GM18870 (cell line): ENCODE results near the gene NXPH3.
"Not testable (repeated sequence)": the region's sequence is repeated elsewhere in the genome, so short reads cannot be mapped to it uniquely, and the experiment has no call there.

Experiments
- ATAC-seq: cut with Tn5 transposase; IDR thresholded peaks from one replicate; pipeline ENCODE4 v1.9.1; 2021; ENCODE audit warnings: moderate library complexity; ENCODE audit not compliant: unreplicated experiment

The NXPH3 gene

DNA sequence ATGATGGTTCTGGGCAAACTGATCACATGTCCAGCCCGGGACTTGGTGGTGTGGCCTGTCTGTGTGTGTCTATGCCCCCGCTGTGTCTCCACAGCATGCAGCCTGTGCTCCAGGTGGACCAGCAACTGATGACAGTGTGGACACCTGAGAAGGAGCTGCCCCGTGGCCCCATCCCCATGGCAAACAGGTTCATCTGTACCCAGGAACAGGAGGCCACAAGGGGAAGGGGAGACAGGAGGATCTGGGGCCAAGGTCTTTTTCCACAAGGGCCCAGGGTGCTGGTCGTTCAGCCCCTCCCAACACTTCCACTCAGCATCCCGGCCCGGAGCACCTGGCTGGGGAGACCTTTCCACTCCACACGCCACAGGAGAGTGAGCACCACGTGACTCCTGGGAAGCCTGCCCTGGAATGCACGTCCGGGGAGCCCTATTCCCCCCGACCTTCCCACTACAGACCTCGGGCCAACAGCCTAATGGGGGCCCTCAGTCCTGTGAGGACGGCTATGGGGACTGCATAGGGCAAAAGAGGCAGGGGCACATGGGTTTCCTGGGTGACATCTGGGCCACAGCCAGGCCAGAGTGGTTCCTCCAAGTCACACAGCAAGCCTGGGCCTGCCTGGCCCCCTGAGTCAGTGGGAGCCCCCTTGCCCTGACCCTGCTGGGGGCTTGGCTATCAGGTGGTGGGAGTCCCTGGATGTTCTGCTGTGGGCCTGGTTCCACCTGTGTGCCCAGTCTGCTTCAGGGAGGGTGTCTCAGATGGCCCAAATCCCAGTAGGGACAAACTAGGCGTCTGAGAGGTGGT, 20.8 kb upstream of the NXPH3 start:
- no peak for ATAC-seq

DNA sequence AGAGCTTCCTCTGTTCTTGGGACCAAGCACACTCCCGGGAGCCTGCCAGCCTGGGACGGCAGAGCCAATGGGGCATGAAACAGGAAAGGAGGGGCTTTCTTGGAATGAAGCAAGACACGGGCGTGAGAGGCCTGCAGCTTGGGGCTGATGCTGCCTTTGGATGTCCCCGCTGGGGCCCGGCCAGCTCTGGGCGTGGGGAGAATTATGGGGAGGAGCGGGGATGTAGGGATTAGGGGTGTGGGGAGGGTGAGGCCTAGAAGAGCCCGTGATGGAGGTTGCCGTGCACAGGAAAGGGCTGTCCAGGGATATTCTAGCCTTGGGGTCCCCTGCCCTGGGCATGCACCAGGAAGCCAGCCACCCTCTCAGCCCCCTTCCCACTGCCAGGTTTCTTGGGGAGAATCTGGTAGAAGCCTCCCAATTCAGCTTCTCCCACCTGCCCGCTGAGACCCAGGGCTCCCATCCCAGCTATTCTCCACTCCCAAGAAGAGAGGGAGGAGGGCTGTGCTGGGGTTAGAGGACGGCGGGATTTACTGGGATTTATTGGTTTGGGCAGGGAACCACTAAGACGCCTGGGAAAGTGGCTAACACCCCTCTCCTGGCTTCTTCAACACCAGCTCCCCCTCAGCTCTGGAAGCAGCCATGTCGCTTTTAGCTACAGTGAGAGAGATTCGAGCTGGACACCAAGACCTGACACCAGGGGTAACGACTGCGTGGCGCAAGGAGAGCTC, 20.0 kb upstream of the NXPH3 start:
- no peak for ATAC-seq

DNA sequence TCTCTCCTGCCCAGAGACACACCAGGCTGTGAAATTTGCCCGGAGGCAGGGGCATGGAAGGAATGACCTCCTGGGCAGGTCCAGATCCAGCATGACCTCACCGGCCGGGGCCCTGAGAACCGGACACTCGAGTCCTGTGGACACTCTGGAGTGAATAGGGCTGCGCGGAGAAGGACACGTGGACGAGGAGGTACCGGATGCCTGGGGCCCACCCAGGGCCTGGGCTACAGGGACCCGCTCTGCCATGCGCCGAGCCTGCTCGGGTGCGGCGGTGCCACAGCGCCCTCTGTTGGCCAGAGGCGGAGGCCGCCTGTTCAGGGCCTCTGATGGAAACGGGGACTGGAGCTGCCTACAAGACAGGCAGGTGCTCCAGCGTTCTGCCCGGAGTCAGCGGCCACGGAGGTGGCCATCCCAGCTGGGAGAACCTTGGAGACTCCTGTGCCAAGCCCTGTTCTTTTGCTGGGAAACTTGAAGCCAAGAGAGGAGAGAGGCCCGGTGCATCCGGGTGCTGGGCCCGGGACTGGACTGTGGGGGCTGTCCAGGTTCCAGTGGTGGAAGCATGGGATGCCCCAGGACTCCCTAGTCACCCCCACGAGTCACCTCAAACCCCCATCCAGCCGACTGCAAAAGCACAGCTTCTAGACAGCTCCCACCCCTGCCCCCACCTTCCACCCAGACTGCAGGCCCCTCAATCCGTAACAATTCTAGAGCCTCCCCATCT, 19.3 kb upstream of the NXPH3 start:
- no peak for ATAC-seq

DNA sequence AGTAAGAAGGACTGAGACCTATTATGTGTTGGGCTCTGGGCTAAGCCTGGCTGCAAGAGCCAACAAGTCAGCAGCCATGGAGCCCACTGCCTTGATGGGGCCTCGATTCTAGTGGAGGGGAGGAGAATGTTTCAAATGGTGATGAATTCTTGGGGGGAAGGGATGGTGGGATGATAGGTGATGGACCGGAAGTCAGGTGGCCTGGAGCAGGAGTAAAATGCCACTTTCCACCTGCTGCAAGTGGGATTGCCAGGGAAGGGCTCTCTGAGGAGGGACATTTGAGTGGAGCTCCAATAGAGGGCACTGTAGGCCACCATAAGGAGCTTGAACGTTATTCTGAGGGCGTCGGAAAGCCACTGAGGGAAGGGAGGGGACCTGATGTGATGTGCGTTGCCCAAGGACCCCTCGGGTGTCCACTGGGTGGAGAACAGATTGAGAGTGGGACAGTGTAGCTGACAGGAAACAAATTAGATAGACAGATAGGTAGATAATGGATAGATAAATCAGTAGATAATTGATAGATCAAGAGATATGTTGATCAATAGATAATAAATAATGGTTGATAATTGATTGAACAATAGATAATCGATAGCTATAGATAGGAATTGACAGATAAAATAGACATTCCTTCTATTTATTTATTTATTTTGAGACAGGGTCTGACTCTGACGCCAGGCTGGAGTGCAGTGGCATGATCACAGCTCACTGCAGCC, 18.2 kb upstream of the NXPH3 start:
- ATAC-seq: no peak

DNA sequence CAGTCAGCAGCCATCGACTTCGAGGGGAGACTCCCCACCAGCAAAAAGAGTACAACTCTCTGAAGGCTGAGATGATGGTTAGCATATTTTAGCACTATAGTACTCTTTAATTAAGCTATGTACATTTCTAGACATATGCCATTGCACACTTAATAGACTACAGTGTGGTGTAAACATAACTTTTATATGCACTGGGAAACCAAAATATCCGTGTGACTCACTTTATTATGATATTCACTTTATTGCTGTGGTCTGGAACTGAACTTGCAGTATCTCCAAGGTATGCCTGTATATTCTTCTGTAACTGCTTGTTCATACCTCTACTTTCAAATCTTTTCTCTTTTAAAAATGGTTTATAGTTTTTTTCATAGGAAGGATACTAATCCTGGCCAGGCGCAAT, 11.0 kb upstream of the NXPH3 start:
- no peak for ATAC-seq

DNA sequence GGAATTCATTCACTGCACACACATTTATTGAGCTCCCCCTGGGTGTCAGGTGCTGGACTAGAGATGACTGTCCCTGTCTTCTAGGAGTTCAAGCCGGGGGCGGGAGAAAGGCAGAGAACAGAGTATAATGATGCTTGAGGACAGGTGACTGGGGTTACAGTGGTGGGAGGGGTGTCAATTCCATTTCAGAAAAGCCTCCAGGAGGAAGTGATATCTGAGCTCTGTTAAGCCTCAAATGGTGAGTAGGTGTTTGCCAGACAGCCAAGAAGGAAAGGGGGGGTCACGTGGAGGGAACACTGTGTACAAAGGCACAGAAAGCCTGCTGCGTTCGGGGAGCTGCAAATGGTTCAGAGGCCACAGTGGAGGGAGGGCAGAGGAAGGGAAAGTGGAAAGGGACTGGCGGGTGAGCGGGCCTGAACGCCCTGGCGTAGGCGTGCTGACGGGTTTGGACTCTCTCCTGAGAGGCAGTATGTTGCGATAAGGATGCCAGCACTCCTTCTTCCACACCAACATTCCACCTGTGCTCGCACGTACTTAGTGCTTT, 9.7 kb upstream of the NXPH3 start:
- no peak for ATAC-seq

DNA sequence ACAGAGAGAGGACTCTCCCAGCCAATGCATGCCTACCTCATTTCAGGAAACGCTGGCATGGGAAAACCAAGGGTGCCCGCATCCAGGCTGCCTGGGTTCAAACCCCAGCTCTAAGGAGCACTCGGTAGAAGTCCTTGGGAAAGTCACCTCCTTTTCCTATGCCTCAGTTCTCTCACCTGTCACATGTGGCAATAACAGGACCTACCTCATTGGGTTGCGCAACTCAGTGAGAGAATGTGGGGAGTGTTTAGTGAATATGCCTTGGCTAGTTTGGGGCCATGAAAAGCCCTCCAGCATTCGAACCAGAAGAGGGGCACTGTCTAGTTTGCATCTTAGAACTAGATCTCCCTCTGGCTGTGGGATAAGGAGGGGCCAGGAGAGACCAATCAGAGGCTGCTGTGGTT, 9.0 kb upstream of the NXPH3 start:
- no peak for ATAC-seq

DNA sequence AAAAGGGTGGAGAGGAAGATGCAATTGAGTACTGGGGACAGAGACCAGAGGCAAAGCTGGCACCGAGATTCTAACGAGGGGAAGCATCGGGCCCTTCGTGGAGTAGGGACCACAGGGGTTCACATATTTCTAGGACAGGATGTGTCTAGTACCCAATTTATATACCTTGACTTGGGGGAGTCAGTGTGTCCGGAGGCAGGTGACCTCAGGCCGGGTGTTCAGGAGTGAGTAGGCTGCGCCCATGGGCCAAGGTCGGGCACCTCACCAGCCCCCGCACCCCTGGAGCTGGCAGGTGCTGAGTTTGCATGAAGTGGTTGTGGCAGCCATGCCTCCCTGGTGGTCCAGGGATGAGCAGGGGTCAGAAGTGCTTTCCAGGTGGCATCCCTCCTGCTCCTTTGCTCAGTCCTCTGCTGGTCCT, 8.6 kb upstream of the NXPH3 start:
- no peak for ATAC-seq

DNA sequence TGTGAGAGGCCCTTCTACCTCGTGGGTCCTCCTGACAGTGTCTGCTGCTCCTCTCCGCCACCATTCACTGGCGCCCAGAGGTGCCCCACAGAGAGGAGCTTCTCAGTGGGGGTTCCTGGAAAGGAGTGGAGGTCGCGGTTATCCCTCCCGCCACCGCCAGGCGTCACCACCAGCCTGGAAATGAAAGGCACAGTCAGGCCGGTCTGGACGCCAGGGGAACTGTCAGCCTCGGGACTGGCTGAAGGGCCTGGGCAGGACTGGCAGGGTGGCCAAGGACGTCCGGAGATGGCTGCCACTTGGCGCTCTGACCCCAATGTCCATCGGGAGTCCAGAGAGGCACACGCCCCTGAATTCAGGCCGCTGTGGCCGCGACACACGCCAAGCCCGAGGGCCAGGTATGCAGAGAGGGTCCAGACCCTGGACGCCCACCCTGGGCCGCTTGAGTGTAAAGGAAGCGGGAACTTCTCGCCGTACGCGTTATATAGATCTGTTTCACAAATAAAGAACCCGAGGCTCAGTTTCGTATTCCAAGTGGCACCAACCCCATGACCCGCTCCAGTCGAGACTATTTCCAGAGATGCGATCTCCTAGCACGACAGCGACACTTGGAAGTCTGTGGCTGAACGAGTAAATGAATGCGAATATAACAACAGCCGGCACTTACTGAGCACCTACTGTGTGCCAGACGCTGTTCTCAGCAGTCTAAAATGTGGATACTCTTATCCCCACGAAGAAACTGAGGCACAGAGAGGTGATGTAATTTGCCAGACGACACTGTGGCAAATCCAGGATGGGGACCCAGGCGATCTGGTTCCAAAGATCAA, 7.6 kb upstream of the NXPH3 start:
- no peak for ATAC-seq

DNA sequence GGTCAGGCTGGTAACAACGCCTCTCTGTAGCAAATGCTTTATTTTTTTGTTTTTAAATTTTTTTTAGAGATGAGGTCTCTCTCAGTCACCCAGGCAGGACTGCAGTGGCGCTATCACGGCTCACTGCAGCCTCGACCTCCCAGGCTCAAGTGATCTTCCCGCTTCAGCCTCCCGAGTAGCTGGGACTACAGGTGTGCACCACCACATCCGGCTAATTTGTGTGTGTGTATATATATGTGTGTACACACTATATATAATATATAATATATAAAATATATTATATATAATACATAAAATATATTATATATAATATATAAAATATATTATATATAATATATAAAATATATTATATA, 7.0 kb upstream of the NXPH3 start:
- not testable (repeated sequence) for ATAC-seq

DNA sequence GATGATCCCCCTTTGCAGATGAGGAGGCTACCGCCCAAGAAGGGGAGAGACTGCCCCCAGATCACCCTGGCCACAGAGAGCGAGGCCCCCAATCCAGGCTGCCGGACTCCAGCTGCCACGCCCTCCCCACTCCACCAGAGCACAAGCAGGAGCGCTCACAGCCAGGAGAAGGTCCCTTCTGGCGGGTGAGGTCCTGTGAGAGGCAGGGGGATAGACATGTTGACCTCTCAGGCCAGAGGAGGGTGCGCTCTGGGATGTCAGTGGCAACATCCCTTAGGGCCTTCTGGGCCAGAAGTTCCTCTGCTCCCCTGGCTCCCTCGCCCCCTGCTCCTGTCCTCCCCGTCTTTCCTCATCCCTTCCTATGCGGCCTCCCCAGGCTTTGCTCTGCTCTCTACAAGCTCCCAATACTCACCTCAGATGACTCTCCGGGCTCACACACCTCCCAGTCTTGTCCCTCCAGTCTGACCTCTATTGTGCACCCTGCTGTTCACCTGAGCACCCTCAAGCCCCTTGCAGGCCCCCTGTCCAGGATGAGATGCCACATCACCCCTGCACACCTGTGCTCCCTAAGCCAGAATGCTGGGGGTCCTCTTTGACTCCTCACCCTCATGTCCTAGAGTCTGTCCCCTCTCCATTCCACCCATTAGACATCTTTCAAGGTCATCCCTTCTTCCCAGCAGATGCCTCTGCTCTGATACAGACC, 5.0 kb upstream of the NXPH3 start:
- ATAC-seq: no peak

DNA sequence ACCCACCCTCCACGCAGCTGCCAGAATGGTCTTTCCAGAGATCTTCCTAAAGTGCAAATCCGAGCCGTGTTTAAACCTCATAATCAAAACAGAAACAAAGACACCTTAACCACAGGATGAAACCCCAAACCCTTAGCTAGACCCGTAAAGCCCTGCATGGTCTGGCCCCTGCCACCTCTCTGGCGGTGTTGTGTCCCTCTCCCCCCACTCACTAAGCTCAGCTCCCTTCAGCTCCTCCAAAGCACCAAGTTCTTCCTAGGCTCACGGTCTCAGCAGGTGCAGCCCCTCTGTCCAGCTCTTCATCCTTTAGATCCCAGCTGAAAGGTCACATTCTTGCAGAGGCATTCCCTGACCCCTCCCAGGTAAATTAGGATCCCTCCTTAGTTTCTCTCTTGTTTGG, 4.4 kb upstream of the NXPH3 start:
- ATAC-seq: no peak

DNA sequence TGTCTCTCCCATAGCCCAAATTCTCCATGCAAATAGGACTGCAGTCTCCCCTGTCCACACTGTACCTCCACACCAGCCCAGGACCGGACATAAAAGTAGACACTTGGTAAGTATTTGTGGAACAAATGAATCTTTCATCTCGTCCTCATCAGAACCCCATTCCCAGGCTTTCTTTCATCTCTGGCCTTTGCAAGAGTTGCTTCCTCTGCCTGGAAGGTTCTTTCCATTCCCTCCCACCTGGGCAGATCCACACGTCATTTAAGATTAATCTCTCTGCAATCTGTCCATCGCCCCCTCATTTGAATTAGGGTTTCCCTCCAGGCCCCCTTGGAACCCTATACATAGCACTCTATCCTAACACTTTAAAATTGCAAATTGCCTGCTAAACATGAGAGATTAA, 3.9 kb upstream of the NXPH3 start:
- no peak for ATAC-seq

DNA sequence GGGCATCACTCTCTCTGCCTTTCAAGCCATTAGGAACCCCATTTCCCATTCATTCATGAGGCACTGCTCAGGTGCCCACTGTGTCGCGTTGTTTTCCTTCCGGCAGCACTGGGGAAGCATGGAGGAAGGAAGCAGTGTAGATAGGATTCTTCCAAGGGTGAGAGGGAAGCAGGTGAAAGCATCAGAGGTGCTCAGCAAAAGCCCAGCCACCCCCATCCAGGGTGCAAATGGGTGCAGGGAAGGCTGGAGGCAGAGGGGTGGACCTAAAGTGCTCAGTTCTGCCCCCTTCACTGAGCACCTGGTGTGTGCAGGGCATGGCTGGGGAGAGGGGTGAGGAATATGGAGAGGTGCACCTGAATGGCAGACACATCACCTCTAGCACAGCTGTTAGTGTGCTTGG, 3.4 kb upstream of the NXPH3 start:
- no peak for ATAC-seq

DNA sequence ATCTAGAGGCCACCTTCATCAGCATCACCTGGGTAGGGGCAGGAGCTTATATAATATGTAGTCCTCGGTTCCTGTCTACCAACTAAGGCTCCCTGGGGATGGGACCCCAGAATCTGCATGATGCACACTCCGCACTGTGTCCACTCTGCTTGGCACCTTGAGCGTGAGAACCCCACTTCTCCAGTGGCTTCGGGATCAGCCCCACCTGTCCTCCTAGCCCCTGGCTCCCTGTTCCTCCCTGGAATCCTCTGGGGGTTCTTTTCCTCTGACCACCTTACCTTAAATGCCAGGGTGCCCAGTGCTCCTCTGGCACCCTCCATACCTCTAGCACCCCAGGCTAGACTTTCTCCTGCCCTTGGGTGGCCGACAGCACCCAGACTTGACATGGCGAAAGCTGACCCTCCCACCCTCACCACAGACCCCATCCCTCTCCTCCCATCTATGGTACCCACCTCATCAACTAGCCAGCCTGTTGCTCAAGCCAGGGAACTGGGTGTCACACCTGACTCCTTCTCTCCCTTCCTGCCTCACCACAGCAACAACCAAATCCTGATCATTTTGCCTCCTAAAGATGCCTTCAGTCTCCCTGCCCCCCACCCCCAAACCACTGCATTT, 2.8 kb upstream of the NXPH3 start:
- ATAC-seq: no peak

DNA sequence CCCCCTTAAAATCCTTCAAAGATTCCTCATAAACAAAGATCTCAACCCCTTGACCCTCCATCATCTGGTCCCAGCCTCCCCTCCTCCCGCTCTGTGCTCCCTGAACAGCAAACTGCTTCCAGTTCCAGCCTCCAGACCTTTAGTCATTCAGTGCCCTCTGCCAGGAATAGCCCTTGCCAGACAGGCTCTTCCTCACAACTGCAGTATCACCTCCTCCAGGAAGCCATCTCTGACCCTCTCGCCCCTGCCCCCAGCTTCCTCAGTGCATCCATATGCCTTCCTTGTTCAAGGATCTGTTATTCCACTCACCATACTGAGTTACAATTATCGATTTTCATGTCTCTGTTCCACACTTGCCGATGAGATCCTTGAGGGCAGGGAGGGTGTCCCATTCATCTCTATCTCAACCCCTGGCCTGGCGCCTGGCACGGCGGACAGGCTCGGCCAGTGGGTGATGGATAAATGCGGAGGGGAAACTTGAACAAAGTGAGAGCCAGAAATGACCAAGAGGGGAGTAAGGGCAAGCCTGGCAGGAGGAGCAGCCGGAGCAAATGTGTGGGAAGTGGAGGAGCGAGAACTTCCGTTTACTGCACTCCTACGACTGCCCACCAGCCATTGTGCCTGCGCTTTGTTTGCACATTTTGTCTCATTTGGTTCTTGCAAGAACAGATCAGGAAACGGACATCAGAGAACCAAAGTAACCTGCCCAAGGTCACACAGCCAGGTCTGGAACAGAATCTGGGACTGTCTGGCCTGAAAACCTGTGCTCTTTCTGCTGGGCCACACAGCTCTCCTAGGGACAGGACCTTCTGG, 2.0 kb upstream of the NXPH3 start:
- ATAC-seq: no peak

DNA sequence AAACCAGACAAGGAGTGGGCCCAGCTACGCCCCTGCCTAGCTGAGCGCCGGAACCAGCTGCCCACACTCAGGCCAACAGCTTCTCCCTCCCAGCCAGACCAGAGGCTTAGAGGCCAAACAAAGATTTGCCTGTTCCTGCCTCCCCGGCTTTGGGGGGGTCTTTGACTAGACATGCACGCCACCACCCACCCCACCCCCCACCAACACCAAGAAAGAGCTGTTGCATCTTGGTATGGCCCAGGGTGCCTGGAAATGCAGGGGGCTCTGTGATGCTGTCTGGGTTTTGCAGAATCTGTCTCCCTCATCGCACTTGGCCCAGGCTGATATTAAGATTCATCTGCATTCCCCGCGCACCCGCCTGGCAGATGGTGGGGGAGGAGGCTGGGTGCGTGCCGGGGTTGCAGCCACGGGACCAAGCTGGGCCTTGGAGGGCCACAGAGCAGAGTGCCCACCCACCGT, 1.3 kb upstream of the NXPH3 start:
- no peak for ATAC-seq

DNA sequence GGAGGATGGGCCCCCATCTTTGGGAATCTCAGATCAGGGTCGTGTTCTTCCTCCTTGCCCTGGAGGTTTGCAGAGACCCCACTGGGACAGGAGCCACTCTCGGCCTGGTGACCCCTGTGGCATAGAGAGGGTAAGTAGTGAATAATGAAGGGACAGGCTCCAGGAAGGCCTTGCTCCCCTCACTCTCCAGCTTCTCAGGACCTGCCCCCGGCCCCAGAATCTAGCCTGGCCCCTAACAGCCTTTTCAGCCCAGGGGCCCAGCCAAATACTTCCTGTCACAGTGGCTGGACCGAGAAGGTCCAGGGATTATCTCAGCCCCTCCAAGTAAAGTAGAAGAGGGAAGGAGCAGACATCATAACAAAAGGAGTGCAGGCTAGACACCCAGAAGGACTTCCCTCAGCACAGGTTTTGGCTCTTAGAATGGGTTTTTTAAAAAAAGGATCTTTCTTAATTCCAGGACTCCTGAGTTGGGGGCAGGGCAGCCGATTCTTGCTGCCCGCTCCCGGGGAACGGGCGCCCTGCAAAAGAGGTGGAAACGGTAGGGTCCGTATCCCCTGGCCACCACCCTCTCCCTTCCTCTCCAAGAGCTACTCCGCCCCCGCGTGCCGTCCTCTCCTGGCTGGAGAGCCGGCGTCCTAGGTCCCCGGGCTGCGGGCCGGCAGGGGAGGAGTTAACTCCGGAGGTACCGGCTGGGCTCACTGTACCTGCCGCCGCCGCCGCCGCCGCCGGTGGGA, 559 bp upstream of the NXPH3 start:
- ATAC-seq: no peak
